ENCODE results near the gene RAB30.

- TF ChIP-seq CTCF (IDR thresholded peaks at IDR 0.05) (no peak), POLR2A (IDR thresholded peaks at IDR 0.05) (no peak), POLR2AphosphoS5 (IDR thresholded peaks at IDR 0.05) (no peak), EP300 (IDR thresholded peaks at IDR 0.05) (no peak)
Measured at GRCh38 chr11:83006877-83007330, 64.8 kb downstream of the RAB30 start.

Measured in gastroesophageal sphincter (tissue), 3 donors.